Fibroblast of skin of left biceps (primary cell): ENCODE results near the gene SIPA1L3.
A peak's percentile ranks its signal among the peaks of the same experiment; 100 is the strongest.

Experiments
- DNase-seq, 2 experiments: peaks; one replicate each; pipeline ENCODE4 v3.0.0-alpha.2; 2013; ENCODE audit warnings: low read depth in 2 of 2

The SIPA1L3 gene

DNA sequence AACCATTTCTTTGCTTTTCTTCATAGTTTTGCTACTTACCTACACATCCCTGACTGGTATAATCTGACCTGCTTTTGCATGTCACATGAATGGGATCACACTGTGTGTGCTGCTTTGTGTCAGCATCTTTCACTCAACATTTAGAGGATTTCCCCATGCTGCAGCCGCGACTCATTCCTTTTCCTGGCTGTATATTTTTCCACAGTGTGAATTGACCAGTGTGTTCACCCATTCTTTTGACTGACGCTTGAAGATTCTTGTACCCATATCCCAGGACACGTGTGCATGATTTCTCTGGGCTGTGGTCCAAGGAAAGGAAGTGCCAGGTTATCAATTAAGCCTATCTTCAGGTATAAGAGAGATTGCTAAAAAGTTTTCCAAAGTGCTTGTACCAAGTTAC lies 198.6 kb downstream of the SIPA1L3 start:
- DNase-seq, result no peak

DNA sequence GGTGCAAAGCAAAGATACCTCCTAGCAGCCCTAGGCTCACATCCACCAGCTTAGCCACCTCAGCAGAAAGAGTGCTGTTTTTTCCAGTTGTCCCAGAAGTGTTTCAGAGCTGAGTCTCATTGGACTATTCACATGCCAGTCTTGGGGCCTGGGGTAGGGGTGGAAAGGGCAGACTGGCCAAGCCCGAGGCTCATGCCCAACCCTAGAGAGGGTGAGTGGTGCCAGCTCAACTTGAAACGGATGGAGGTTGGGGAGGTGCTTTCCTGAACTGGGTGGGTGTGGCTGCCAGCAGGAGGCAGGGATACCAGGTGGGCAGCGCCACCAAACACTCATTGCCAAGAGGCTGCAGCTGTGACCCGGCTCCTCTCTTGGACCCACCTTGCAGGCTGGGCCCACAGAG lies 200.1 kb downstream of the SIPA1L3 start:
- DNase-seq, result no peak

GRCh38 chr19:38111898-38112297 lies 204.9 kb downstream of the SIPA1L3 start:
- no peak for DNase-seq

DNA sequence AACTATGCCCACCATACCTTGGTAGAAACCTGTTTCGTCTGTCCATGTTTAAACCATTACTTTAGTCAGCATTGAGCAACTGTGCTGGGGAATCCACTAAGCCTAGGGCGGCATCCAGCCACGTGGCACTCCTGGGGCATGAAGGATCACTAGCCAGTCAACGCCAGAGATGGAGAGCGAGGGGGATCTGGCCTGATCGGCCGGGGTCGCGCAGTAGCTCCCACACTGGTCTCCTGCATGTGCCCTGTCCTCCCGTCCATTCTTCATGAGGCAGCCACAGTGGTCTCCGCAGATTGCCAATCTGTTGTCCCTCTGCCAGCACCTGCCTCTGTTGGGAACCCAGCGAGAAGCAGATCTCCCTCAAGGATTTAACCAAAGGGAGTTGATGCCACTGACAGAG lies 207.6 kb downstream of the SIPA1L3 start:
- DNase-seq, result no peak

DNA sequence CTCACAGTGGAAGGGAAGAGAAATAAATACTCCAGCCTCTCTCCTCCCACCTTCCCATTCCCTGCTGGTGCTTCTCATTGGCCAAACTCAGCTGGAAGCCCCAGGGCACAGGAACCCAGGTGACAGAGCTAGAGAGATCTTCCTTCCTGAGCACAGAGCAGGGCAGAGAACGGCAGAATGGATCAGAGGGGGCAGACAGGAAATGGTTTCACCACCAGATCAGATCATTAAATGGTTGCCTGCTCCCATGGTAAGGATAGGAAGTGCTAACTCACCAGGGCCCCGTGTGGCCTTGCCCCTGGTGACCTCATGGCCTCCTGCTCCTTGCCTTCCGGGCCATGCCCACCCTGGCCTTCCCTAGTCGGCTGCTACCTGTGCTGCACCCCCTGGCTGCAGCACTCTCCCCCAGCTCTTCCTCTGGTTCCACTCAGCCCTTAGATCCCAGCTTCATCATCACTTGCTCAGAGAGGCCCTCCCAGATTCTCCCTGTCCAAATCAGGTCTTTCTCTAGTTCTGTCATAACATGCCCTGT lies 208.3 kb downstream of the SIPA1L3 start:
- no peak for DNase-seq

- DNase-seq, result no peak
Measured at GRCh38 chr19:38118176-38118575, 211.2 kb downstream of the SIPA1L3 start.

GRCh38 chr19:38120471-38121025 lies 213.5 kb downstream of the SIPA1L3 start:
- DNase-seq, result no peak

DNA sequence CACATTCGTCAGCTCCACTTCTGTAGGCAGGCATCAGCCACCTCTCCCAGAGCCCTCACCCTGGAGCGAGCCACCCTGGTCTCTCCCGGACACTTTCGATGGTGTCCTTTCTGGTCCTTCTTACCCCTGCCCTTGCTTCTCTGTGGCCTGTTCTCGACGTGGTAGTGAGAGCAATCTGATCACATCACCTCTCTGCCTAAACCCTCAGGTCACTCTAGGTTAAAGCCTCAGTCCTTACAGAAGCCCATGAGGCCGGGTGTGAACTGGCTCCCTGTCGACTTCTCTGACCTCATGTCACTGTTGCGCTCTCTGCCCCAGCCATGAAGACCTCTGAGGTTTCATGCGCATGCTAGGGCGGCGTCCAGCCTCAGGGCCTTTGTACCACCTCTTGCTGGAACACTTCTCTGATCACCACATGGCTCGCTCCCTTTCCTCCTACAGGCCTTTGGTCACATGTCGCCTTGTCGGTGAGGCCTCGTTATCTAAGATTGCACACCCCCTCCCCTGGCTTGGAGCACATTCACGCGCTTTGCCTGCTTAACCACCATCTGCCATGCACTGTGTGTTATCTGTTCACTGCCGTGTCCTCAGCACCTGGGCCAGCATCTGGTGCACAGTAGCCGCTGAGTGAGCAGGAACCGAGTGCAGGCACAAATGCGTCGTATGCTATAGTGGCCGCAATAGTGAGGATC lies 215.5 kb downstream of the SIPA1L3 start:
- DNase-seq, result no peak

DNA sequence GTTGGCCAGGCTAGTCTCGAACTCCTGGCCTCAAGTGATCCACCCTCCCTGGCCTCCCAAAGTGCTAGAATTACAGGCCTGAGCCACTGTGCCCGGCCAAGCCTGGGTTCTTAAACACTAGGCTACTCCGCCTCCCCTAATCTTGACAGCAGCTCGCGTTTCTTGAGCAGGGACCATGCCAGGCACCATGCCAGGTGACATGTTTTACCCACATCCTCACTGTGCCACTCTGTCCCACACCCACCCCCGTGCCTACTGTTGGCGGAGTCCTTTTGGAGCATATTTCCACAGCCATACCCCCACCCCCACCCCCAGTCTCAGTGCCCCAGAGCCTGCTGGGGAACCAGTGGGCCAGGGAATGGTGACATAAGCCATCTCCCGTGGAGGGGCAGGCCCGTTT lies 218.2 kb downstream of the SIPA1L3 start:
- DNase-seq, result no peak

DNA sequence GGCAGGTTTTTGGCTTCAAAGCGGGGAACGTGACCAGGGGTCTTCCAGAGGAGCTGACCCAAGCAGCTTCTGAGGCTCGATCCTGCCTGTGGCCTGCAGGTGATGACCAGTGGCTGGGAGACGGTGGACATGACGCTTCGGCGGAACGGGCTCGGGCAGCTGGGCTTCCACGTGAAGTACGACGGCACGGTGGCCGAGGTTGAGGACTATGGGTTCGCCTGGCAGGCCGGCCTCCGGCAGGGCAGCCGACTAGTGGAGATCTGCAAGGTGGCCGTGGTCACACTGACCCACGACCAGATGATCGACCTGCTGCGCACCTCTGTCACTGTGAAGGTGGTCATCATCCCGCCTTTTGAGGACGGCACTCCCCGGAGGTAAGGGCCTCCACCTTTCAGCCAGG lies 223.4 kb downstream of the SIPA1L3 start:
- no peak for DNase-seq

- no peak for DNase-seq
Measured at GRCh38 chr19:38132781-38133180, 225.8 kb downstream of the SIPA1L3 start.

DNA sequence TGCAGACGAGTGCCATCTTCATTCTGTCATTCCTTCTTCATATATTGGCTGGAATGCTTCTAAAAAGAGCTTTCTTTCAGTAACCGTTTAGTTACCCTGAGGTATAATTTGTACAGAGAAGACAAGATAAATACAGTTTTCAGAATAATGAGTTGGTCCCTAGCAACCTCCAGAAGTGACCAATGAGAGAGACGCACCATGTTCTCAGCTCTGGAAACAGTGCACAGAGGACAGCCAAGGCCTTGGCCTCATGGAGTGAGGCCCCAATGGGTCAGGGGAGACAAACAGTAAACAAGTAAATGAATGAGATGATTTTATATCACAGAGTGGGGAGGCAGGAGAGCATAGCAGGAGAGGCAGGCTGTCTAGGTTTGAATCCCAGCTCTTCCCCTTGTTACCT lies 226.3 kb downstream of the SIPA1L3 start:
- DNase-seq, result no peak

DNA sequence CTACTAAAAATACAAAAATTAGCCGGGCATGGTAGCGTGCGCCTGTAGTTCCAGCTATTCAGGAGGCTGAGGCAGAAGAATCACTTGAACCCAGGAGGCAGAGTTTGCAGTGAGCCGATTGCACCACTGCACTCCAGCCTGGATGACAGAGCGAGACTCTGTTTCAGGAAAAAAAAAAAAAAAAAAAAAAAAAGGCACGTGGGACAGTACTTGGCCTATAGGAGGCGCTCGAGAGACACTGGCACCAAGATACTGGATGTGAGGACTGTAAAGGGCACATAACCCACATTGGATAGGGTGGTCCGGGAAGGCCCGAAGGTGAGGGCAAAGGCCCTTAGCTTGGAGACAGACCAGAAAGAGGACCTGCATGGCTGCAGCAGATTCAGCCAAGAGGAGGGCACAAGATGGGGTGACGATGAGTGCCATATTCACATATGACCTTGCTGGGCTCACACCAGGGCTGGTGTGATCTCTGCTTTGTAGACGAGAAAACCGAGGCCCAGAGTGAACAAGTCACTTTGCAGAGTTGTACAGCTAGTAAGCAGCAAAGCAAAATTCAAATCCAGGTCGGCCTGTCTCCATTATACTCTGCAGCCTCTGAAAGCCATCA lies 227.6 kb downstream of the SIPA1L3 start:
- no peak for DNase-seq

- DNase-seq, result no peak
Measured at GRCh38 chr19:38135150-38135998, 228.4 kb downstream of the SIPA1L3 start.

DNA sequence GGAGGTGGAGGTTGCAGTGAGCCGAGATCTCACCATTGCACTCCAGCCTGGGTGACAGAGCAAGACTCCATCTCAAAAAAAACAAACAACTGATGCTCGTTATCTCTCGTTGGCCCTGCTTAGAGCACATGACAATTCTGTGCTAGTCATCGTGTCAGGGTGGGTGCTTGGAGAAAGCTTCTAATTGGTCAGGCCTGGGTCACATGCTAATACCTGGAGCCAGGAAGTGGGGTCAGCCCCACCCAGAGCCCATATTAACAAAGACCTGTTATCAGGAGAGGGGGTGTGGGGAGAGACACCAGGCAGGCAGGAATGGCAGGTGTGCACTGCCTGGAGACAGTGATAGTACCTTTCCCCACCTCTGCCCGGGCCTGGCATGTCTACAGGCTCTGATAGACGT lies 232.1 kb downstream of the SIPA1L3 start:
- DNase-seq, result no peak

- DNase-seq, result no peak
Measured at GRCh38 chr19:38141108-38141507, 234.1 kb downstream of the SIPA1L3 start.

GRCh38 chr19:38142176-38143035 lies 235.4 kb downstream of the SIPA1L3 start:
- DNase-seq, result peak in 1 of 2 experiments; percentile 8

DNA sequence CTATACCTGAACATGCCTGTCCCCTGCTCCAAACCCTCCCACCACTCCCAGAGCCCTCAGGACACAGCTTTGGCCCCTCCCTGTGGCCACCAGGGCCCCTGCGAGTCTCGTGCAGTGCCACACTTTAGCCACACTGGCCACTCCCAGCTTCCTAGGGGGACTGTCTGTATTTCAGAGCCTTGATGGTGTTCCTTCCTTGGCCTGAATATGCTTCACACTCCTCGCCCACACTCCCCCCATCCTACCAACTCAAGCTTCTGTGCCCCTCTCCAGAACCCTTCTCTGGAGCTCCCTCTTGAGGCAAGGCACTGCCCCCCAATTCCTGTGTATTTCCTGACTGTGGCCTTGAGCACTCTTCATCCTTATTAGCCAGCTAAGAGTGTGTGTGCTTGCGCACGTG lies 236.8 kb downstream of the SIPA1L3 start:
- no peak for DNase-seq

- DNase-seq, result no peak
Measured at GRCh38 chr19:38144667-38145066, 237.7 kb downstream of the SIPA1L3 start.

DNA sequence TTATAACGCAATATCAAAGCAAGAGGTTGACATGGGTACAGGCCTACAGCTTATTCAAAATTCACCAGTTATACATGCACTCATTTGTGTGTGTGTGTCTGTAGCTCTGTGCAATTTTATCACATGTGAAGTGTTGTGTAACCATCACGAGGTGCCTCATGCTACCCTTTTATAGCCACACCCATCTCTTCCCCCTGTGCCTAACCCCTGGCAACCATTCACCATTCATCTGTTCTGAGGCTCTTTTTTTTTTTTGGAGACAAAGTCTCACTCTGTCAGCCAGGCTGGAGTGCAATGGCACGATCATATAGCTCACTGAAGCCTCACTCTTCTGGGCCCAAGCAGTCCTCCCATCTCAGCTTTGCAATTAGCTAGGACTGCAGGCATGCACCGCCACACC lies 238.6 kb downstream of the SIPA1L3 start:
- DNase-seq, result no peak

GRCh38 chr19:38148337-38148736 lies 241.3 kb downstream of the SIPA1L3 start:
- DNase-seq, result no peak
